NCI-H128 (cell line): ENCODE measurements around the gene SH3BP5.
A peak's percentile ranks its signal among the peaks of the same experiment; 100 is the strongest.
"Not testable (repeated sequence)": the region's sequence is repeated elsewhere in the genome, so short reads cannot be mapped to it uniquely, and the experiment has no call there.

Experiments used
- DNase-seq: peaks from one replicate; lab custom pipeline; 2025; ENCODE audit not compliant: unreplicated experiment; lab: John Stamatoyannopoulos, UW

SH3BP5 gene

GRCh38 chr3:15332405-15333098, at the start of gene SH3BP5:
TSS of gene SH3BP5 (minus strand) at chr3:15332586. CDS start at chr3:15332408, 178 bp downstream.
- no peak for DNase-seq

DNA sequence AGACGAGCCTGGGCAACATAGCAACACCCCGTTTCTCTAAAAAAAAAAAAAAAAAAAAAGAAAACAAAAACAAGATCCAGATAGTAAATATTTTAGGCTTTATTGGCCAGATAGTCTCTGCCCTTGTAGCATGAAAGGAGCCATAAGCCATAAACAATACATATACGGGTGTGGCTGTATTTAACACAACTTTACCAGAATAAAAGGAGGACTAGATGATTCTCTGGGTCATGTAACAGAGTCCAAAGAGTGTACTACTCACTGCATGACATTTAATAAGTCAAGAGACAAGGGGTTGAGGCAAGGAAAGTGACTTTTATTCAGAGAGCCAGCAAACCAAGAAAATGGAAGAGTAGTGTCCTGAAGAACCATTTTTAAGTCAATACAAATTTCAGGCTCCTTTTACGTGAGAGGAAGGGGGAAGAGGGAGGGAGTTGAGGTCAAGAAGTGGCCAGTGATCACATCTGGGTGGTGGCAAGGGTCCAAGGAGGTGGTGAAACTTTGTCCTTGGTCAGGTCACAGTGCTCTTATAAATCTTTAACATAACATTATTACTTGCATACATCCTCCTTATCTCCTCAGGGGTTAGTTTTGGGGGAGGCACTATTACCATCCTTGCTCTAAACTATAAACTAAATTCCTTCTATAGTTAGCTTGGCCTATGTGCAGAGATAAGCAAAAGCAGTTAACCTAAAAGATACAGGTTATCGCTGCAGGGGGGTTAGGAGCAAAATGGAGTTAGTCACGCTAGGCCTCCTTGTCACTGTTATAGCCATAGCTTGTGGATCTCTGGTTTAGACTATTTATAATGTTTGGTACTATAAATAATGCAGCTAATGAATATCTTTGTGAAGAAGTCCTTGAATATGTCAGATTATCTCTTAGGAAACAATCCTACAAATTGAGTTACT, 48.8 kb upstream of the SH3BP5 start:
- no peak for DNase-seq

DNA sequence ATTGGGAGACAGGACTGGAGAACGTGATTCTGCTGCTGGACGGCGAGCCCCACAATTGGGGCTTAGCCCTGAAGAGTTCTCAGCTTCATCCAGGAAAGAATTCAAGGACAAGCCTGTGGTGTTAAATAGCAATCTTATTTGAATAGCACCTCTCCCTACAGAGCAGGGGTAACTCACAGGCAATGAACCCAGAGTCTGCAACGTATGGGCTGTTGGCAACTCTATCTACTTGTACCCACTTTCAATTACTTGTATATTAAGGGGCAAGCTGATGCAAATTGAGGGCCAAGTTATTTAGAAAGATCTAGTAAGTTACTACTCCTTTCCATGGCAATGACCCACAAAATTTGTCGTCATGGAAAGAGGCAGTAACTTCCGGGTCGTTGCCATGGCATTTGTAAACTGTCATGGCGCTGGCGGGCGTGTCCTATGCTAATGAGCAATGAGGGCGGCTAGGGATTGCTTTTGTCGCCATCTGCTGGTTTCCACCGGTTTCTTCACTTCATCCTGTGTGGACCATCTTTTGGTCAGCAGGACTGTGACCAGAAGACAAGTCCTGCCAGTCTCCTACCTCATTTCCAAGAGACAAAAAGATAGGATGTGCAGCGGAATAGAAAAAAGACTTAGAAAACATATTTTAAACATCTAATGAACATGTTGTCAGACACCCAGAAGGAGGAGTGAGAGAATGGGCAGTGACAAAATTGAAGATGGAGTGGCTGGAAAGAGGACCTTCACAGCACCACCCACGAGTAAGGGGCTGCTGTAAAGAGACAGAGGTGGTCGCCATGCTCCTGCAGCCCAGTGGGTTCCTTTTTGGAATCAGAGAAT, 45.8 kb upstream of the SH3BP5 start:
- peak; percentile 38 for DNase-seq

DNA sequence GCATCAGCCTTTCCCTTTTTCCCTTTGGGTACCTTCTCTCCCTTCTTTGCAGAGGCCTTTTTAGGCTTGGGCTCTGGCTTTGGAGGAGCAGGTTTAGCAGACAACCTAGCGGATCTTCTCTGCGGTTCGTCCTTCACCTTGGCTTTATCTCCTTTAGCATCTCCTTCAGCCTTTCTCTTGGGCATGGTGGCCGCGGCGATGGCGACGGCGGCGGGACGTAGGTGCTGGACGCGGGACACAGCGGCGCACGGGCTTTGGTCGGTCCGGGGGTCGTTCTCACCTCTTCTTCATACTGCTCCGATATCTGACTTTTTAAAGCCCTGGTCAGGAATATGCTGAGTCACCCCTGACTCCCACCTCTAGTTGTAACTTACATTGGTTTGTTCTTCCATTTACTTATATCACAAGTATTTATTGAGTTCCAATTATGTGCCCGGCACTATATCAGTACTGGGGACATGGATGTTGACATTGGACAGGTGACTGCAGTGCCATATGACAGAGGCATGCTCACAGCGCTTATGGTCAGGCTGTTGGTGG, 43.1 kb upstream of the SH3BP5 start:
- DNase-seq, result no peak

DNA sequence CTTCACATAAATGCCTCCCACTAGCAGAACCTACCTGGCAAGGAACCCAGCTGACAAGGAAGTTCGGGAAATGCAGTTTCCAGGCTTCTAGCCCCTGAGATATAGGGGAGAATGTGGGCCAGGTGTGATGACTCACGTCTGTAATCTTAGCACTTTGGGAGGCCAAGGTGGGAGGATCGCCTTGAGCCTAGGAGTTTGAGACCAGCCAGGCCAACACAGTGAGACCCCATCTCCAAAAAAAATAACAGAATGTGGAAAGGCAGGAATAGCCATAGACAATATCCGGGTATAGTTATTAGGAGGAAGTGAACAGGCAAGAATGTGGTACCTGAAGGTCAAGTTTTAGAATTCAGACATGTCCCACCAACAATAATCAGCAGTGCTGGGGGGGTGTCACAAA, 40.5 kb upstream of the SH3BP5 start:
- no peak for DNase-seq

DNA sequence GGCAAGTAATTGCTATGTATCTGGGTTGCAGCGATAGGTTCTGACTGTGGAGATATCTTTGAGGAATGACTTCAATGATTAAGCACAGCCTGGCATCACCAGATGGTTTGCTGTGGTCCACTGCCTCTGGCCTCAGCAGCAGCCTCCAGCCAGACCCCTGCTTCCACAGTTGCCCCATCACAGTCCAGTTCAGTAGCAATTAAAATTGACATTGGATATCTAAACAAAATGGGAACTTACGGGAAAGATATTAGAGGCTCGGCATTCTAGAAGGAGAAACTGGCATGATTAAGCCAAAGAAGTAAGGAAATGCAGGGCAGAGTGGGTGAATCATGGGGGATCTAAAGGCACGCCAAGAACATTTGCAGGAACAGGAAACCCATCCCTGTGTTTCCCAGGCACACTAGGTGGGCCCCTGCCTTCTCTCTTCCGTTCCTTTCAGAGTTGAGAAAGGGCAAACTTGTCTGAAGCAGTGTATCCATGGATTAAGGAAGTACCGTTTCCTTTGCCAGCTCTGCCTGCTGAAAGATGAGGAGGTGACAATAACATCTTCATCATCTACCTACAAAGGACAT, 36.3 kb upstream of the SH3BP5 start:
- DNase-seq, result no peak

DNA sequence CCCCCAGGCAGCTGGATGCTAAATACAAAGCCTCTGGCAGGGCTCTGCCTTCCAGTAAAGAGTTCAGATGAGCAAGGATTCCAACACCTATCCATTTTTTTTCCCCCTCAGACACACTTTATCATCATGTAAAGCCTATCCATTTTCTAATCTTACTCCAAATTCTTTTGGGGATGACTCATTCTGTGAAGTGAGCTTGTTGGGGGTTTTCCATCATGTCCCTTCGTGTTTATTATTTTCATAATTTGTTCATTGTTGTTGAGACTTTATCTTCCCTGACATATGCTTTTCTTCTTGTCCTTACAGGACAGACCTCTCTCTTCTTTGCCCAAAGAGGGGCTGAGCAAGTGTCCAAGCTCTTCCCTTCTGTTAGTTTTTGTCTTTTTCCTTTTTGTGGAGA, 34.7 kb upstream of the SH3BP5 start:
- DNase-seq, result no peak

DNA sequence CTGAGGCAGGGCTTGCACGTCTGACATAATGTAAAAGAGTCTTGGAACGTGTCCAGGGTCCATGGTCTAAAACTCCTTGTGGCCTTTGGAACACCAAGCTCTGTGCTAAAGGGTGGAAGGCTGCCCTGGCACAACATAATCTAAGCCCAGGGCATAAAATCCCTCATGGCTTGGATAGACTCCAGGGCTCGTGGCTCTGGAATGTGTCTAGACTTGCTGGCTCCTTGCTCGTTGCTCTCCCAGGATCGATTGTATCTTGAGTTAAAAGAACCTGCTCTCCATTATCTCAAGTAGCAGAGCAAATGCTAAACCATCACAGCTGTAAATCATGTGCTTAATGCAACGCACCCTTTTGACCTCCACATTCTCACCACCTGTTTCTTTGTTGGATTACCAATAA, 31.7 kb upstream of the SH3BP5 start:
- DNase-seq, result not testable (repeated sequence)

- DNase-seq, result no peak
Observed at GRCh38 chr3:15361494-15362214, 29.3 kb upstream of the SH3BP5 start.

GRCh38 chr3:15360788-15361493, 28.6 kb upstream of the SH3BP5 start:
- DNase-seq, result no peak

- DNase-seq, result no peak
Observed at GRCh38 chr3:15359677-15360397, 27.5 kb upstream of the SH3BP5 start.

DNA sequence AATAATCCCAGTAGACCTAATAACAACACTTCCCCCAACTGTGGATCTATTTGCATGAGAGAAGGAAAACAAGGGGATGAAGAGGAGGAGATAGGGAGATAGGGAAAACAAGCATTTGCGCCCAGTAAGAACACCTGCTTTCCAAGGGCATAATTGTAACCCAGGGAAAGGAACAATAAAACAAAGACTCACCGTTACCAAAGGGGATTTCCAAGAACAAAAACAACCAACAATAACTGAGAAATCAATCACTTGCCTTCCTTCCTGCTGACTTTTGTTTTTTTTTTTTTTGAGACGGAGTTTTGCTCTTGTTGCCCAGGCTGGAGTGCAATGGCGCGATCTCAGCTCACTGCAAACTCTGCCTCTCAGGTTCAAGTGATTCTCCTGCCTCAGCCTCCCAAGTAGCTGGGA, 24.3 kb upstream of the SH3BP5 start:
- not testable (repeated sequence) for DNase-seq

GRCh38 chr3:15356176-15356575, 23.8 kb upstream of the SH3BP5 start:
- DNase-seq, result no peak

GRCh38 chr3:15355086-15355485, 22.7 kb upstream of the SH3BP5 start:
- no peak for DNase-seq

DNA sequence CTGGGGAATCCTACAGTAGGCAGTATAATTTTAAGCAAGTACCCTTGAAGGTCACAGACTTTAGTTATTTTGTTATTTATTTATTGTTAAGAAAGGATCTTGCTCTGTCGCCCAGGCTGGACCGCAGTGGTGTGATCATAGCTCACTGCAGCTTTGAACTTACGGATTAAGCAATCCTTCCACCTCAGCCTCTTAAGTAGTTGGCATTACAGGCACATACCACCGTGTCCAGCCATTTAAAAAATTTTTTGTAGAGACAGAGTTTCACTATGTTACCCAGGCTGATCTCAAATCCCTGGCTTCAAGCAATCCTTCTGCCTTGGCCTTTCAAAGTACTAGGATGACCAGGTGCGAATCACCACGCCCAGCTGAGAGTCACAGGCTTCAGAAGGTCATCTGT, 22.1 kb upstream of the SH3BP5 start:
- no peak for DNase-seq

- DNase-seq, result no peak
Observed at GRCh38 chr3:15350141-15350540, 17.8 kb upstream of the SH3BP5 start.

DNA sequence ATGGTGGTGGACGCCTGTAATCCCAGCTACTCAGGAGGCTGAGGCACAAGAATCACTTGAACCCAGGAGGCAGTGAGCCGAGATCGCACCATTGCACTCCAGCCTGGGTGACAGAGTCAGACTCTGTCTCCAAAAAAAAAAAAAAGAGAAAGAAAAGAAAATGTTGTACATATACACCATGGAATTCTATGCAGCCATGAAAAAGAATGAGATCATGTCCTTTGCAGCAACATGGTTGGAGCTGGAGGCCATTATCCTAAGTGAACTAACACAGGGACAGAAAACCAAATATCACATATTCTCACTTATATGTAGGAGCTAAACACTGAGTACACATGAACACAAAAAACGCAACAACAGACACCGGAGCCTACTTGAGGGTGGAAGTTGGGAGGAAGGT, 17.1 kb upstream of the SH3BP5 start:
- DNase-seq, result not testable (repeated sequence)

- no peak for DNase-seq
Observed at GRCh38 chr3:15348246-15348645, 15.9 kb upstream of the SH3BP5 start.

DNA sequence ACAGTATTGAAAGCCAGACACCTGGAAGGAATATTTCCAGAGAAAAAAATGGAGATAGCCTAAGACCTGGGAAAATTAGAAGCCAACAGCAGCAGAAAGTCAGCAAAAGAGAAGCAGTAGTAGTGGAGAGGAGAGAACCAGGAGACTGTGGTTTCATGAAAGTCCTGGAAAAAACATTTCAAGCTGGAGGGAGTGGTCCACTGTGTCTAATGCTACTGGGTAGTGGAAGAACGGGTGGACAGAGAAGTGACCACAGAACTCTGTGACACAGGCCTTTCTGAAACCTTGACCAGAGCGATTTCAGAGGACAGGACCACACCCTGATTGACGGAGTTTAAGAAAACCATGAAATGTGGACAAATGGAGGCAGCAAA, 15.3 kb upstream of the SH3BP5 start:
- no peak for DNase-seq
